Measurements from ENCODE around the gene RYR3.

GRCh38 chr15:33330931-33331330, 20.2 kb downstream of the RYR3 start:
- TF ChIP-seq CTCF (IDR thresholded peaks at IDR 0.05; ENCODE audit: insufficient read depth, low read length, poor library complexity, severe bottlenecking) (no peak), EZH2phosphoT487 (conservative IDR thresholded peaks at IDR 0.05; ENCODE audit: low read length) (no peak)

All from SU-DHL-6 (cell line).